GM21360 (cell line): Measurements from ENCODE around the gene GJA5.

Source experiments
- ATAC-seq: cut with Tn5 transposase; IDR thresholded peaks from one replicate; pipeline ENCODE4 v1.9.1; 2021; ENCODE audit warnings: mild to moderate bottlenecking, moderate library complexity; ENCODE audit not compliant: unreplicated experiment

The GJA5 gene

GRCh38 chr1:147762233-147763024 is 2.0 kb upstream of the GJA5 start:
- no peak for ATAC-seq

- ATAC-seq = no peak
Measured at GRCh38 chr1:147758379-147759100, 1.9 kb downstream of the GJA5 start.

GRCh38 chr1:147757015-147757990 is 3.1 kb downstream of the GJA5 start:
- no peak for ATAC-seq

GRCh38 chr1:147756341-147756740 is 4.1 kb downstream of the GJA5 start:
- ATAC-seq = no peak

- ATAC-seq = no peak
Measured at GRCh38 chr1:147754661-147755060, 5.7 kb downstream of the GJA5 start.

- no peak for ATAC-seq
Measured at GRCh38 chr1:147753081-147753480, 7.3 kb downstream of the GJA5 start.

GRCh38 chr1:147752511-147752910 is 7.9 kb downstream of the GJA5 start:
- ATAC-seq = no peak

GRCh38 chr1:147751346-147751745 is 9.1 kb downstream of the GJA5 start:
- no peak for ATAC-seq

- no peak for ATAC-seq
Measured at GRCh38 chr1:147750618-147751217, 9.7 kb downstream of the GJA5 start.

- ATAC-seq = no peak
Measured at GRCh38 chr1:147749792-147750191, 10.6 kb downstream of the GJA5 start.

GRCh38 chr1:147748676-147749350 is 11.6 kb downstream of the GJA5 start:
- no peak for ATAC-seq

GRCh38 chr1:147747966-147748365 is 12.4 kb downstream of the GJA5 start:
- ATAC-seq = no peak

GRCh38 chr1:147745271-147745670 is 15.1 kb downstream of the GJA5 start:
- ATAC-seq = no peak

GRCh38 chr1:147741065-147741464 is 19.3 kb downstream of the GJA5 start:
- ATAC-seq = no peak

GRCh38 chr1:147740391-147740790 is 20.0 kb downstream of the GJA5 start:
- ATAC-seq = no peak

GRCh38 chr1:147738739-147739476 is 21.5 kb downstream of the GJA5 start:
- ATAC-seq = no peak

GRCh38 chr1:147738129-147738528 is 22.3 kb downstream of the GJA5 start:
- ATAC-seq = no peak

- no peak for ATAC-seq
Measured at GRCh38 chr1:147736883-147737282, 23.5 kb downstream of the GJA5 start.

GRCh38 chr1:147735423-147735822 is 25.0 kb downstream of the GJA5 start:
- ATAC-seq = no peak
